Measurements from ENCODE around the gene DPP7. TPM values are rescaled to one million over a fixed set of nuclear protein-coding genes. Genes with fewer than 3 reads are reported as not detected.
"Not testable (repeated sequence)": the region's sequence is repeated elsewhere in the genome, so short reads cannot be mapped to it uniquely, and the experiment has no call there.

DPP7 gene
- total RNA-seq, 1 donor from 2014 or later, result 365 TPM

DNA sequence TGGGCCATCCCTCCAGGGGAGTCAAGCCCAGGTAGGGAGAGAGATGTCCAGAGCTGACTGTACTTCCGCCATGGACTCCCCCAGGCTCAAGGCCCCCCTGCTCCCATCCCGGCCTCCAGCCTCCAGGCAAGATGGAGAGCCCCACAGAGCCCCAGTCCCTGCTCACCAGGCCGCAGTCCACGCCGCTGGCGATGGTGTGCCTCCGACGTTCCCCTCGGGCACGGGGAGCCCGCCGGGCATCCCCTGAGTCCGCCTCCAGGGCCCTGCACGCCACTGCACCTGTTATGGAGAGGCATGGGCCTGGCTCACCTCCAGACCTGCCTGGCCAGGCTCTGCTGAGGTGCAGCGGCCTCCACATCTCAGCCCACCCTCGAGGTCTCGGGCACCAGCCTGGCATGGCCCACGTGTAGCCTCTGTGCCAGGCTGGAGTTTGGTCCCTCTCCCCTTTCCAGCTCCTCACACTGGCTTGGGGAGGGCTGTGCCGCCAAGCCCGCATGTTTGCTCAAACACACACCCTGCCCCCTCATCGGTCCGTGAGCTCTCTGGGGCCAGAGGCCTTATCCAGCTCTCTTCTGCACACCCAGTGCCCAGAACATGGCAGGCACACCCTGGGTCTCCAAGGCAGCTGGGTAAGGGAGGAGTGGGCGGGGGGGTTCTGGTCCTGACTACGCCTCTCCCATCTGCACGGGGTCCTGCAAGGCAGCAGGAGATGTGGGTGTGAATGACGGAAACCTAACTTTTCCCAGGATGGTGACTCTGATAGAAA, 48.3 kb downstream of the DPP7 start:
- no peak overlapping the region for H3K4me3 Mint-ChIP-seq
- no peaks in the 10 kb centered on the region for H3K27me3 Mint-ChIP-seq
- H3K27ac Mint-ChIP-seq, result no peak overlapping the region
- H3K36me3 Mint-ChIP-seq (ENCODE audit: low read depth), result peaks cover 8% of the 10 kb centered on the region
- H3K9me3 Mint-ChIP-seq, result no peaks in the 10 kb centered on the region
- peaks cover 17% of the 10 kb centered on the region for H3K4me1 Mint-ChIP-seq
- no peak for DNase-seq
- intact Hi-C loops (cut with micrococcal nuclease), result no loop called here

GRCh38 chr9:137065336-137065967, 49.1 kb downstream of the DPP7 start:
- intact Hi-C loops (cut with micrococcal nuclease), result loop anchor here (2.0 kb wide), 1 partner anchor 37 kb away; the partner anchor contains the start of gene ABCA2
- no peak overlapping the region for H3K4me3 Mint-ChIP-seq
- peaks cover 12% of the 10 kb centered on the region for H3K4me1 Mint-ChIP-seq
- DNase-seq, result no peak
- no peaks in the 10 kb centered on the region for H3K9me3 Mint-ChIP-seq
- H3K27me3 Mint-ChIP-seq, result no peaks in the 10 kb centered on the region
- H3K36me3 Mint-ChIP-seq (ENCODE audit: low read depth), result peaks cover 8% of the 10 kb centered on the region
- H3K27ac Mint-ChIP-seq, result no peak overlapping the region

- Mint-ChIP-seq H3K27me3 (no peaks in the 10 kb centered on the region), H3K9me3 (no peaks in the 10 kb centered on the region), H3K27ac (no peak overlapping the region), H3K36me3 (ENCODE audit: low read depth) (peaks cover 8% of the 10 kb centered on the region), H3K4me3 (no peak overlapping the region), H3K4me1 (peaks cover 12% of the 10 kb centered on the region)
- no peak for DNase-seq
- intact Hi-C loops (cut with micrococcal nuclease), result loop anchor here (2.0 kb wide), 1 partner anchor 36 kb away; the partner anchor contains the start of gene ABCA2
Observed at GRCh38 chr9:137064880-137065164, 49.7 kb downstream of the DPP7 start.

- Mint-ChIP-seq H3K4me1 (peaks cover 12% of the 10 kb centered on the region), H3K27ac (peak overlapping the region; percentile 13), H3K36me3 (ENCODE audit: low read depth) (peaks cover 8% of the 10 kb centered on the region), H3K4me3 (no peak overlapping the region), H3K9me3 (no peaks in the 10 kb centered on the region), H3K27me3 (no peaks in the 10 kb centered on the region)
- intact Hi-C loops (cut with micrococcal nuclease), result loop anchor here (2.0 kb wide), 1 partner anchor 35 kb away; the partner anchor contains the start of gene ABCA2
- DNase-seq, result peak; percentile 91
Observed at GRCh38 chr9:137064027-137064879, 50.3 kb downstream of the DPP7 start.

GRCh38 chr9:137063311-137064026, 51.1 kb downstream of the DPP7 start:
- Mint-ChIP-seq H3K27ac (no peak overlapping the region), H3K9me3 (no peaks in the 10 kb centered on the region), H3K27me3 (no peaks in the 10 kb centered on the region), H3K36me3 (ENCODE audit: low read depth) (peaks cover 8% of the 10 kb centered on the region), H3K4me1 (peaks cover 10% of the 10 kb centered on the region), H3K4me3 (no peak overlapping the region)
- intact Hi-C loops (cut with micrococcal nuclease), result loop anchor here (2.0 kb wide), 1 partner anchor 35 kb away; the partner anchor contains the start of gene ABCA2
- DNase-seq, result no peak

DNA sequence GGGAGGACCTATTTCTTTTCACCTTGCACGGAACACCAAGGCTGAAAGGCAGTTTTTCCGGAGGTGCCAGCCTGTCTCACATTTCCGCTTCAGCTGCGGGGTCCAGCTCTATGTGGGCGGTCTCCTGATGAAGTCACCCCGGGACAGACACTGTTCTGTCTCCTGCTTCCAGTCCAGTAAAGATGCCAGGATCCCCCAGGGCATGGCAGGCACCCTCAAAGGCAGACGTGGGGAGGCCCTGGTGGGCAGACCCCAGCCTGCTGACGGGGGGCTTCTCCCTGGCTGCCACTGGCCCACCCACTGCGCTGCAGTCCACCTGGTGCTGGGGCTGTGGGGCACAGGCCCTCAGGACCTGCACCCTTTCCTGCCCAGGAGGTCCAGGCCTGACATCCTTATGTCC, 51.7 kb downstream of the DPP7 start:
- H3K4me3 Mint-ChIP-seq; H3K36me3 Mint-ChIP-seq (ENCODE audit: low read depth); H3K27me3 Mint-ChIP-seq; H3K4me1 Mint-ChIP-seq; DNase-seq; H3K27ac Mint-ChIP-seq; H3K9me3 Mint-ChIP-seq; intact Hi-C loops (cut with micrococcal nuclease): not testable (repeated sequence)

- DNase-seq, result no peak
- no peak overlapping the region for H3K27ac Mint-ChIP-seq
- H3K36me3 Mint-ChIP-seq (ENCODE audit: low read depth), result peaks cover 3% of the 10 kb centered on the region
- no peaks in the 10 kb centered on the region for H3K9me3 Mint-ChIP-seq
- no peaks in the 10 kb centered on the region for H3K27me3 Mint-ChIP-seq
- H3K4me3 Mint-ChIP-seq, result no peak overlapping the region
- intact Hi-C loops (cut with micrococcal nuclease), result no loop called here
- H3K4me1 Mint-ChIP-seq, result peaks cover 3% of the 10 kb centered on the region
Observed at GRCh38 chr9:137062384-137062783, 52.1 kb downstream of the DPP7 start.

Other genes with a start within 250 kb of the DPP7 start
- 378 and 380 TPM in 2 replicates for gene EDF1, start 248.4 kb downstream of the DPP7 start, total RNA-seq
- 61.6 and 66.6 TPM in 2 replicates for gene TRAF2, start 228.2 kb downstream of the DPP7 start, total RNA-seq
- 92.7 and 93.6 TPM in 2 replicates for gene FBXW5, start 170.0 kb downstream of the DPP7 start, total RNA-seq
- gene C8G, start 169.5 kb downstream of the DPP7 start, total RNA-seq, result 0.69 and 1.7 TPM in 2 replicates
- gene LCN12, start 162.5 kb downstream of the DPP7 start, total RNA-seq, result 1.3 and 2.3 TPM in 2 replicates
- not detected in 2 replicates for gene PTGDS, start 137.2 kb downstream of the DPP7 start, total RNA-seq
- not detected in 2 replicates for gene LCNL1, start 131.7 kb downstream of the DPP7 start, total RNA-seq
- 87.8 and 90.2 TPM in 2 replicates for gene PAXX, start 122.3 kb downstream of the DPP7 start, total RNA-seq
- not detected in 2 replicates for gene CLIC3, start 118.2 kb downstream of the DPP7 start, total RNA-seq
- 25.0 and 25.9 TPM in 2 replicates for gene ABCA2, start 86.5 kb downstream of the DPP7 start, total RNA-seq
- gene FUT7, start 82.6 kb downstream of the DPP7 start, total RNA-seq, result 0.09 TPM in 1 of 2 replicates, not detected in the other
- 58.1 and 59.4 TPM in 2 replicates for gene NPDC1, start 68.6 kb downstream of the DPP7 start, total RNA-seq
- gene ENTPD2, start 60.7 kb downstream of the DPP7 start, total RNA-seq, result 0.21 TPM in 1 of 2 replicates, not detected in the other
- 22.8 and 23.8 TPM in 2 replicates for gene SAPCD2, start 44.2 kb downstream of the DPP7 start, total RNA-seq
- 17.1 and 19.1 TPM in 2 replicates for gene UAP1L1, start 37.2 kb downstream of the DPP7 start, total RNA-seq
- gene MAN1B1, start 27.7 kb downstream of the DPP7 start, total RNA-seq, result 49.7 and 50.1 TPM in 2 replicates
- 0.07 TPM in 1 of 2 replicates, not detected in the other for gene GRIN1, start 24.4 kb upstream of the DPP7 start, total RNA-seq
- gene LRRC26, start 55.3 kb upstream of the DPP7 start, total RNA-seq, result not detected in 2 replicates
- not detected in 2 replicates for gene TMEM210, start 57.3 kb upstream of the DPP7 start, total RNA-seq
- 57.4 and 58.7 TPM in 2 replicates for gene ANAPC2, start 73.8 kb upstream of the DPP7 start, total RNA-seq
- 95.1 and 95.8 TPM in 2 replicates for gene SSNA1, start 73.9 kb upstream of the DPP7 start, total RNA-seq
- 15.1 and 16.3 TPM in 2 replicates for gene TPRN, start 86.0 kb upstream of the DPP7 start, total RNA-seq
- gene TMEM203, start 90.9 kb upstream of the DPP7 start, total RNA-seq, result 38.8 and 39.3 TPM in 2 replicates
- 45.1 and 45.6 TPM in 2 replicates for gene NDOR1, start 91.0 kb upstream of the DPP7 start, total RNA-seq
- 12.8 and 15.2 TPM in 2 replicates for gene RNF208, start 107.5 kb upstream of the DPP7 start, total RNA-seq
- 0.54 and 0.68 TPM in 2 replicates for gene CYSRT1, start 110.4 kb upstream of the DPP7 start, total RNA-seq
- not detected in 2 replicates for gene RNF224, start 112.8 kb upstream of the DPP7 start, total RNA-seq
- gene SLC34A3, start 116.2 kb upstream of the DPP7 start, total RNA-seq, result not detected in 2 replicates
- 292 and 299 TPM in 2 replicates for gene TUBB4B, start 126.6 kb upstream of the DPP7 start, total RNA-seq
- 0.54 and 0.99 TPM in 2 replicates for gene STPG3, start 136.6 kb upstream of the DPP7 start, total RNA-seq
- gene NELFB, start 140.6 kb upstream of the DPP7 start, total RNA-seq, result 72.4 and 75.3 TPM in 2 replicates
- 10.3 and 11.4 TPM in 2 replicates for gene TOR4A, start 163.0 kb upstream of the DPP7 start, total RNA-seq
- gene NRARP, start 187.5 kb upstream of the DPP7 start, total RNA-seq, result 12.9 and 13.4 TPM in 2 replicates

All from activated CD4-positive, alpha-beta T cell treated with anti-CD3 and anti-CD28 coated beads, Interleukin-2, amount 10 ng/mL, durations not matched to agents 24 days and 14 days (primary cell).